ENCODE data around the gene PRPH2. TPM values are rescaled to one million over a fixed set of nuclear protein-coding genes. Genes with fewer than 3 reads are reported as not detected.
"Not testable (repeated sequence)": the region's sequence is repeated elsewhere in the genome, so short reads cannot be mapped to it uniquely, and the experiment has no call there.

The PRPH2 gene
- total and polyA plus RNA-seq, 2 donors from 2014 or later, result 0.75 to 1.6 TPM

- no peak for TF ChIP-seq CTCF (IDR thresholded peaks at IDR 0.05; ENCODE audit: borderline replicate concordance, extremely low read depth, insufficient read depth)
- intact Hi-C loops (cut with DNase I), result no loop called here
- peak; percentile 77 to 84 (median 78) for DNase-seq
These were observed 18.0 kb downstream of the PRPH2 start for GRCh38 chr6:42704251-42704936.

DNA sequence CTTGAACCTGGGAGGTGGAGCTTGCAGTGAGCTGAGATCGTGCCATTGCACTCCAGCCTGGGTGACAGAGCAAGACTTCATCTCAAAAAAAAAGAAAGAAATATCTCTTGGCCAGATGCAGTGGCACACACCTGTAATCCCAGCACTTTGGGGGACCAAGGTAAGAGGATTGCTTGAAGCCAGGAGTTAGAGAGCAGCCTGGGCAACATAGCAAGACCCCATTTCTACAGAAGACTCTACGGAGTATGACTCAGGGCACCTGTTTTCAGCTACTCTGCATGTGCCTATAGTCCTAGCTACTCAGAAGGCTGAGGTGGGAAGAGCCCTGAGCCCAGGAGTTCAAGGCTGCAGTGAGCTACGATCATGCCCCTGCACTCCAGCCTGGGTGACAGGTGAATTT, 19.6 kb downstream of the PRPH2 start:
- intact Hi-C loops (cut with DNase I); H3K27ac ChIP-seq (ENCODE audit: low read depth in 2 of 2, low read length in 2 of 2); H3K27me3 ChIP-seq (ENCODE audit: control insufficient read depth, insufficient read depth, low read length); DNase-seq; H3K4me3 ChIP-seq (ENCODE audit: low read length in 3 of 3); H3K36me3 ChIP-seq (ENCODE audit: control insufficient read depth in 2 of 3, insufficient read depth in 3 of 3, low read length in 3 of 3); H3K9ac ChIP-seq (ENCODE audit: low read length in 3 of 3); H3K4me1 ChIP-seq (ENCODE audit: control insufficient read depth in 2 of 3, insufficient read depth in 2 of 3, low read depth in 1 of 3, low read length in 3 of 3); FAIRE-seq; H3K9me3 ChIP-seq (ENCODE audit: control insufficient read depth in 2 of 3, insufficient read depth in 1 of 3, low read length in 3 of 3): not testable (repeated sequence)

More at GRCh38 chr6:42704251-42704936, 18.0 kb downstream of the PRPH2 start:
- H3K36me3 ChIP-seq (ENCODE audit: control insufficient read depth in 2 of 3, insufficient read depth in 3 of 3, low read length in 3 of 3), result no peaks in the 10 kb centered on the region
- peak overlapping the region; percentile 55 to 70 (median 67) for H3K4me3 ChIP-seq (ENCODE audit: low read length in 3 of 3)
- no peaks in the 10 kb centered on the region for H3K27me3 ChIP-seq (ENCODE audit: control insufficient read depth, insufficient read depth, low read length)
- no peaks in the 10 kb centered on the region for H3K9me3 ChIP-seq (ENCODE audit: control insufficient read depth in 2 of 3, insufficient read depth in 1 of 3, low read length in 3 of 3)
- H3K4me1 ChIP-seq (ENCODE audit: control insufficient read depth in 2 of 3, insufficient read depth in 2 of 3, low read depth in 1 of 3, low read length in 3 of 3), result no peaks in the 10 kb centered on the region
- no peak overlapping the region for H3K27ac ChIP-seq (ENCODE audit: low read depth in 2 of 2, low read length in 2 of 2)
- FAIRE-seq, result no peak
- peak overlapping the region in 1 of 3 donors; percentile 58 for H3K9ac ChIP-seq (ENCODE audit: low read length in 3 of 3)

DNA sequence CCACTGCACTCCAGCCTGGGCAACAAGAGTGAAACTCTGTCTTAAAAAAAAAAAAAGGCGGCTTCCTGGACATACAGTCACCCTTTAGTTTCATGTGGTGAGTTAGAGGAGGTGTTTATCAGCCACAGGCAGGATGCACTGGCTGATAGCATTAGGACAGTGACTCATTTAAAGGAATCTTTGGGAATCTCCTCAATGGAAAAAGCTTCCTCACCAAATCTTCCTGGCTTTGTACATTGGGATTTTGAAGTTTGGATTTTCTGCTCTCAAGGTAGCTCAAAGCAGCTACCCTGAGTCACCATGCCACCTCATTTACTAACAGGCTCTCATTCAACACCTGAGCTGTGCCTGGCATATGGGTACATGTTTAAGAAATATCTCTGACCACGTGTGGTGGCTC, 20.2 kb downstream of the PRPH2 start:
- Histone ChIP-seq H3K4me1 (ENCODE audit: control insufficient read depth in 2 of 3, insufficient read depth in 2 of 3, low read depth in 1 of 3, low read length in 3 of 3) (no peaks in the 10 kb centered on the region), H3K9ac (ENCODE audit: low read length in 3 of 3) (no peak overlapping the region), H3K27me3 (ENCODE audit: control insufficient read depth, insufficient read depth, low read length) (no peaks in the 10 kb centered on the region), H3K36me3 (ENCODE audit: control insufficient read depth in 2 of 3, insufficient read depth in 3 of 3, low read length in 3 of 3) (no peaks in the 10 kb centered on the region), H3K4me3 (ENCODE audit: low read length in 3 of 3) (no peak overlapping the region), H3K9me3 (ENCODE audit: control insufficient read depth in 2 of 3, insufficient read depth in 1 of 3, low read length in 3 of 3) (no peaks in the 10 kb centered on the region), H3K27ac (ENCODE audit: low read depth in 2 of 2, low read length in 2 of 2) (no peak overlapping the region)
- no peak for FAIRE-seq
- DNase-seq, result peak in 1 of 5 donors; percentile 12
- no peak for TF ChIP-seq CTCF (IDR thresholded peaks at IDR 0.05; ENCODE audit: borderline replicate concordance, extremely low read depth, insufficient read depth)
- intact Hi-C loops (cut with DNase I), result no loop called here

DNA sequence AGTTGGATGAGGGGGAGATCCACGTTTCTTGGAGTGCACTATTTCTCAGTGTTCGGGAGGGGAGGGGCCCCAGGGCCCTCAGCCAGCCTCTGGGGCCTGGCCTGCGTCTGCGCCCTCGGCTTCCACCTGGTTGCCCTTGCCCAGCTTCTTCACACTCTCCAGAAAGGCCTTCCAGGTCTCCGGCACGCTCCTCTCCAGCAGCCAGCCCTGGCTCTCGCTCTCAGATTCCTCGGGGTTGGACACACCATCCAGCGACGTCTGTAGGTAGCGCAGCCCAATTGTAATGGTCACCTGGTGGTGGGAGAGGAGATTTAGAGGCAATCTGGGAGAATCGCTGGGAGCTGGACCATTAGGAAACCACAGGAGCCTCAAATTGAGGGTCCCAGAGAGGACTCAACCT, 24.2 kb downstream of the PRPH2 start:
- no peak for TF ChIP-seq CTCF (IDR thresholded peaks at IDR 0.05; ENCODE audit: borderline replicate concordance, extremely low read depth, insufficient read depth)
- H3K27ac ChIP-seq (ENCODE audit: low read depth in 2 of 2, low read length in 2 of 2), result no peak overlapping the region
- no peak overlapping the region for H3K9ac ChIP-seq (ENCODE audit: low read length in 3 of 3)
- FAIRE-seq (no peak), DNase-seq (no peak)
- H3K27me3 ChIP-seq (ENCODE audit: control insufficient read depth, insufficient read depth, low read length), result no peaks in the 10 kb centered on the region
- no peaks in the 10 kb centered on the region for H3K4me1 ChIP-seq (ENCODE audit: control insufficient read depth in 2 of 3, insufficient read depth in 2 of 3, low read depth in 1 of 3, low read length in 3 of 3)
- peaks cover 0 to 2% (median 0%) of the 10 kb centered on the region in 3 donors for H3K36me3 ChIP-seq (ENCODE audit: control insufficient read depth in 2 of 3, insufficient read depth in 3 of 3, low read length in 3 of 3)
- no peaks in the 10 kb centered on the region for H3K9me3 ChIP-seq (ENCODE audit: control insufficient read depth in 2 of 3, insufficient read depth in 1 of 3, low read length in 3 of 3)
- H3K4me3 ChIP-seq (ENCODE audit: low read length in 3 of 3), result no peak overlapping the region
- intact Hi-C loops (cut with DNase I), result no loop called here

Data from kidney (tissue), 14 donors.